CD14-positive monocyte (primary cell): ENCODE measurements around the gene BHLHA9. TPM values are rescaled to one million over a fixed set of nuclear protein-coding genes. Genes with fewer than 3 reads are reported as not detected.
A peak's percentile ranks its signal among the peaks of the same experiment; 100 is the strongest.

Experiments used
- DNase-seq, 3 donors: peaks; one replicate each; pipeline ENCODE4 v3.0.0-alpha.2; 2011 to 2022
- H2AFZ ChIP-seq: 2 replicates; pipeline ENCODE4 v1.6.0; 2012; ENCODE audit warnings: mild to moderate bottlenecking, low read depth, low read length, inconsistent platforms; ENCODE audit not compliant: insufficient read depth, poor library complexity, severe bottlenecking
- H3K27ac ChIP-seq, 2 donors: 1 replicate in 1 of 2; 2 replicates in 1 of 2; pipeline ENCODE4 v1.5.1; 2012 to 2013; ENCODE audit warnings: low read length in 2 of 2, control low read depth in 1 of 2, inconsistent platforms in 1 of 2, low read depth in 1 of 2, mild to moderate bottlenecking in 1 of 2
- H3K27me3 ChIP-seq, 2 donors: one replicate each; pipeline versions ENCODE4 v1.6.0 to v1.6.1; 2011 to 2013; ENCODE audit warnings: low read length in 2 of 2; ENCODE audit not compliant: control insufficient read depth in 2 of 2, insufficient read depth in 2 of 2
- H3K36me3 ChIP-seq, 2 donors: replicated peaks in 1 of 2; 1 replicate in 1 of 2; 2 replicates in 1 of 2; pipeline versions ENCODE4 v1.5.1 to v1.6.1; 2012 to 2013; ENCODE audit warnings: low read length in 2 of 2, control low read depth in 1 of 2, inconsistent platforms in 1 of 2, mild to moderate bottlenecking in 1 of 2; ENCODE audit not compliant: insufficient read depth in 2 of 2, control insufficient read depth in 1 of 2
- H3K4me1 ChIP-seq, 2 donors: 1 replicate in 1 of 2; 2 replicates in 1 of 2; pipeline versions ENCODE4 v1.5.1 to v1.6.1; 2012 to 2013; ENCODE audit warnings: low read length in 2 of 2, control low read depth in 1 of 2, inconsistent platforms in 1 of 2, mild to moderate bottlenecking in 1 of 2, moderate library complexity in 1 of 2; ENCODE audit not compliant: insufficient read depth in 2 of 2, control insufficient read depth in 1 of 2
- H3K4me2 ChIP-seq: replicated peaks from 2 replicates; pipeline ENCODE3; 2012; ENCODE audit warnings: low read length, moderate library complexity, mild to moderate bottlenecking; ENCODE audit not compliant: poor library complexity, severe bottlenecking; ENCODE audit errors: extremely low read depth
- H3K4me3 ChIP-seq, 3 experiments: fragments of 200-600 bp in 1 of 3; sonication (generic) in 1 of 3; replicated peaks in 1 of 3; 1 replicate in 2 of 3; 2 replicates in 1 of 3; pipeline ENCODE4 v1.5.1; 2011 to 2013; ENCODE audit warnings: low read length in 3 of 3, mild to moderate bottlenecking in 3 of 3, control low read depth in 2 of 3, low read depth in 2 of 3, inconsistent platforms in 1 of 3, moderate library complexity in 1 of 3
- H3K79me2 ChIP-seq: 2 replicates; pipeline ENCODE4 v1.6.0; 2012; ENCODE audit warnings: mild to moderate bottlenecking, control low read depth, inconsistent platforms, low read length, moderate library complexity; ENCODE audit not compliant: insufficient read depth
- H3K9ac ChIP-seq: 2 replicates; pipeline ENCODE4 v1.6.0; 2017; ENCODE audit warnings: low read length, mild to moderate bottlenecking; ENCODE audit not compliant: insufficient read depth, poor library complexity, severe bottlenecking
- H3K9me3 ChIP-seq, 2 donors: replicated peaks in 1 of 2; 1 replicate in 1 of 2; 2 replicates in 1 of 2; pipeline versions ENCODE4 v1.5.1 to v1.6.1; 2012 to 2013; ENCODE audit warnings: low read length in 2 of 2, control low read depth in 1 of 2; ENCODE audit not compliant: control insufficient read depth in 1 of 2, insufficient read depth in 1 of 2
- H4K20me1 ChIP-seq: 2 replicates; pipeline ENCODE4 v1.6.0; 2012; ENCODE audit warnings: mild to moderate bottlenecking, low read length, control low read depth, moderate library complexity; ENCODE audit not compliant: insufficient read depth
- H3K27ac Mint-ChIP-seq, 7 donors: one replicate each; pipeline ENCODE4 v1.8.0; 2020; ENCODE audit warnings: mild to moderate bottlenecking in 7 of 7, mixed read lengths in 7 of 7, moderate library complexity in 6 of 7, inconsistent platforms in 2 of 7
- H3K27me3 Mint-ChIP-seq, 3 donors: one replicate each; pipeline ENCODE4 v1.8.0; 2021 to 2022; ENCODE audit warnings: low read depth in 3 of 3, mild to moderate bottlenecking in 3 of 3, mixed read lengths in 3 of 3, moderate library complexity in 3 of 3, inconsistent platforms in 1 of 3
- H3K36me3 Mint-ChIP-seq, 2 donors: one replicate each; pipeline ENCODE4 v1.8.0; 2020; ENCODE audit warnings: mixed read lengths in 2 of 2, inconsistent platforms in 1 of 2, mild to moderate bottlenecking in 1 of 2
- H3K4me1 Mint-ChIP-seq: one replicate; pipeline ENCODE4 v1.8.0; 2020; ENCODE audit warnings: mild to moderate bottlenecking, mixed read lengths
- H3K4me3 Mint-ChIP-seq, 2 donors: one replicate each; pipeline ENCODE4 v1.8.0; 2020; ENCODE audit warnings: mild to moderate bottlenecking in 2 of 2, mixed read lengths in 2 of 2, moderate library complexity in 1 of 2
- H3K9me3 Mint-ChIP-seq, 7 donors: one replicate each; pipeline ENCODE4 v1.8.0; 2020 to 2022; ENCODE audit warnings: mixed read lengths in 7 of 7, mild to moderate bottlenecking in 6 of 7, moderate library complexity in 6 of 7, inconsistent platforms in 2 of 7
- WGBS: methylation state at CpG from one replicate; pipeline ENCODE4 v1.1.5; 2013; ENCODE audit warnings: missing lambda C conversion rate; ENCODE audit not compliant: insufficient coverage; 5-methylcytosine and 5-hydroxymethylcytosine counted together
- intact Hi-C, 2 donors: fragments of 100-400 bp; cut with micrococcal nuclease; formaldehyde crosslinking; loops; one replicate each; pipeline versions ENCODE4 v1.15.0 to v1.15.1; 2023
- polyA plus RNA-seq, 3 donors: library from polyadenylated mRNA; depleted of rRNA in 1 of 3; unstranded in 2 of 3; stranded (reverse) in 1 of 3; fragments of 300-500 nt in 2 of 3; fragments of >200 nt in 1 of 3; fragmentation: Illumina TruSeq in 2 of 3; gene quantifications; 1 replicate in 2 of 3; 2 replicates in 1 of 3; pipeline ENCODE4 v1.2.3, GENCODE V29; 2012 to 2021
- TF ChIP-seq, protein P1 (sequence below): fragments of 200-600 bp; IDR thresholded peaks from one replicate; pipeline ENCODE4 v1.8.0; 2022; ENCODE audit warnings: antibody characterized with exemption, mild to moderate bottlenecking

BHLHA9 gene
- polyA plus RNA-seq, 3 donors = not detected

DNA sequence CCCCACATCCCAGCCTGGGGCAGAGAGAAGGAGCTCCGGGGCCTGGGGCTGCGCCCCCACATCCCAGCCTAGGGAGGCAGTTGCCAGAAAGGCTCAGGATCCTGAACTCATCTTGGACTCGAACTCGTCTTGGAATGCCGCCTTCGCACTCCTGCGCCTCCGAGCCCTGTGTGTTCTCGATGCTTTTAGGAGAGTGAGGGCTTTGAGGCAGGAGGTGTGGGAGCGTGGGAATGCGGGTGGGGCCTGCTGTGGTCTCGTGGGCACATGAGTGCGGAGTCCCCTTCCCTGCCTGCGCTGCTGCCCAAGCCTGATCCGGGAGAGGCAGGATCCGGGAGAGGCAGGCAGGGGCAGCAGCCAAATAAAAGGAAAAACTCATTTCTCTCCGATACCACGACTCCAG, 1.2 kb downstream of the BHLHA9 start:
- Mint-ChIP-seq H3K4me3 (peak overlapping the region in 1 of 2 donors; percentile 81), H3K4me1 (peaks cover 23% of the 10 kb centered on the region), H3K27ac (no peak overlapping the region), H3K36me3 (no peaks in the 10 kb centered on the region), H3K27me3 (peaks cover 55 to 78% (median 59%) of the 10 kb centered on the region in 3 donors), H3K9me3 (peaks cover 0 to 9% (median 0%) of the 10 kb centered on the region in 7 donors)
- no peak overlapping the region for H3K27ac ChIP-seq
- H3K36me3 ChIP-seq = no peaks in the 10 kb centered on the region
- H3K79me2 ChIP-seq = no peaks in the 10 kb centered on the region
- H3K9me3 ChIP-seq = no peaks in the 10 kb centered on the region
- peaks cover 11 to 15% of the 10 kb centered on the region in 2 donors for H3K4me1 ChIP-seq
- 67% methylated on average over 16 of the region's 18 CpGs for WGBS
- H4K20me1 ChIP-seq = no peaks in the 10 kb centered on the region
- intact Hi-C loops = loop anchor here (5.0 to 10.0 kb wide), 2 partner anchors 61 to 263 kb away; no protein-coding TSS in a partner anchor
- H3K9ac ChIP-seq = no peak overlapping the region
- peaks cover 10 to 55% of the 10 kb centered on the region in 2 donors for H3K27me3 ChIP-seq
- H3K4me2 ChIP-seq = no peak overlapping the region
- no peak overlapping the region for H3K4me3 ChIP-seq
- no peak for DNase-seq
- H2AFZ ChIP-seq = no peak overlapping the region
- TF ChIP-seq, protein P1, sequence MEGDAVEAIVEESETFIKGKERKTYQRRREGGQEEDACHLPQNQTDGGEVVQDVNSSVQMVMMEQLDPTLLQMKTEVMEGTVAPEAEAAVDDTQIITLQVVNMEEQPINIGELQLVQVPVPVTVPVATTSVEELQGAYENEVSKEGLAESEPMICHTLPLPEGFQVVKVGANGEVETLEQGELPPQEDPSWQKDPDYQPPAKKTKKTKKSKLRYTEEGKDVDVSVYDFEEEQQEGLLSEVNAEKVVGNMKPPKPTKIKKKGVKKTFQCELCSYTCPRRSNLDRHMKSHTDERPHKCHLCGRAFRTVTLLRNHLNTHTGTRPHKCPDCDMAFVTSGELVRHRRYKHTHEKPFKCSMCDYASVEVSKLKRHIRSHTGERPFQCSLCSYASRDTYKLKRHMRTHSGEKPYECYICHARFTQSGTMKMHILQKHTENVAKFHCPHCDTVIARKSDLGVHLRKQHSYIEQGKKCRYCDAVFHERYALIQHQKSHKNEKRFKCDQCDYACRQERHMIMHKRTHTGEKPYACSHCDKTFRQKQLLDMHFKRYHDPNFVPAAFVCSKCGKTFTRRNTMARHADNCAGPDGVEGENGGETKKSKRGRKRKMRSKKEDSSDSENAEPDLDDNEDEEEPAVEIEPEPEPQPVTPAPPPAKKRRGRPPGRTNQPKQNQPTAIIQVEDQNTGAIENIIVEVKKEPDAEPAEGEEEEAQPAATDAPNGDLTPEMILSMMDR = no peak

DNA sequence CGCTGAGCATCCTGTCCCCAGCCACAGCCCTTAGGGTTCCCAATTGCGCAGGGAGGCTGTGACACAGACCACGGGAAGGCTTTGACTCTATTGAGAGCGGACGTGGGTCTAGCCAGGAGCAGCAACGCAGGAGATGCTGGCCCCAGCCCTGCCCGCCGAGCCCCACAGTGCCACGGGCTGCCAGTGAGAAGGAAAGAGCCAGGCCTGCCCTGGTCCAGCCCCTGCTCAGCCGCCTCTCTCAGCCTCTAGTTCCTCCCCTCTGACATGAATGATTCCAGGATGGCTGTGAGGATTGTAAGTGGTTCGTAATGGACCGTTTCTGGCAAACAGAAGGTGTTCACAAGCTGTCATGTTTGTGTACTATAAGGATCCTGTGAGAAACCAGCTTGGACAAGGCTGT, 2.5 kb downstream of the BHLHA9 start:
- Histone ChIP-seq H3K4me1 (peaks cover 7 to 10% of the 10 kb centered on the region in 2 donors), H3K79me2 (no peaks in the 10 kb centered on the region), H3K9ac (no peak overlapping the region), H2AFZ (no peak overlapping the region), H3K27ac (no peak overlapping the region), H3K9me3 (no peaks in the 10 kb centered on the region), H3K4me3 (no peak overlapping the region), H3K4me2 (no peak overlapping the region), H4K20me1 (no peaks in the 10 kb centered on the region), H3K27me3 (peaks cover 10 to 59% of the 10 kb centered on the region in 2 donors), H3K36me3 (no peaks in the 10 kb centered on the region)
- no peak for DNase-seq
- intact Hi-C loops = loop anchor here (5.0 to 10.0 kb wide), 2 partner anchors 60 to 262 kb away; no protein-coding TSS in a partner anchor
- Mint-ChIP-seq H3K36me3 (no peaks in the 10 kb centered on the region), H3K9me3 (peaks cover 0 to 10% (median 0%) of the 10 kb centered on the region in 7 donors), H3K4me3 (no peak overlapping the region), H3K27ac (no peak overlapping the region), H3K4me1 (peaks cover 17% of the 10 kb centered on the region), H3K27me3 (peaks cover 55 to 80% (median 57%) of the 10 kb centered on the region in 3 donors)
- TF ChIP-seq, protein P1 = no peak
- WGBS = 74% methylated on average over 11 of the region's 12 CpGs
